ENCODE results near the gene HOXD12.
A peak's percentile ranks its signal among the peaks of the same experiment; 100 is the strongest.

Gene HOXD12

DNA sequence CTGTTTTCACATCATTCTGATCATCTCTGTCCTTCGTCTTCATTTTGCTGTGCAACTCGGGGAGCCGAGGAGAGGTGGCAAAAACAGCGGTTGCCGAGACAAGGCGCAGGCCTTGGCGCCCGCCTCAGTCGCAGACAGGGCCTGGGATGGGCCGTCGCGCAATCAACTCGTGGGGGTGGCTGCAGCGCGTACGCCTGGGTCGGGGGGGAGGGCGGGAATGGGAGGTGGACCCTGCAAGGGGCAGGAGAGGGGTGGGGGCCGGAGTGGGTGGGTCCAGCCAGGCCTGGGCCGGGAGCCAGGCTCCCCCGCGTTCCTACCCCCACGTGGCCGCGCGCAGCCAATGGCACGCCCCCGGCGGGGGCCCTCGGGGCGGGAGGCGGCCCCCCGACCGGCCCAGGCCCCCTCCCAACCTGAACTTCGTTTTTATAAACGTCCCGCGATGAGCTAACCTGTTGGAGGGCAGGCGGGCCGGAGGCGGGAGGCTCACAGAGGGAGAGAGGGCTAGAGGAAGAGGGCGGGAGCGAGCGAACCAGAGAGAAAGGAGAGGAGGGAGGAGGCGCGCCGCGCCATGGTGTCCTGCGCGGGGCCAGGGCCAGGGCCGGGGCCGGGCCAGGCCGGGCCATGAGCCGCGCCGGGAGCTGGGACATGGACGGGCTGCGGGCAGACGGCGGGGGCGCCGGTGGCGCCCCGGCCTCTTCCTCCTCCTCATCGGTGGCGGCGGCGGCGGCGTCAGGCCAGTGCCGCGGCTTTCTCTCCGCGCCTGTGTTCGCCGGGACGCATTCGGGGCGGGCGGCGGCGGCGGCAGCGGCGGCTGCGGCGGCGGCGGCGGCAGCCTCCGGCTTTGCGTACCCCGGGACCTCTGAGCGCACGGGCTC lies 7.1 kb upstream of the HOXD12 start, which contains the start of gene HOXD13:
TSS of gene HOXD13 (plus strand) at position 452 of the 875 bp plus-strand sequence. CDS start at position 622, 170 bp downstream.
- DNase-seq (ENCODE audit: low spot score) = peak; percentile 85

- DNase-seq (ENCODE audit: low spot score) = no peak
These were observed 6.3 kb upstream of the HOXD12 start for GRCh38 chr2:176093145-176093897.

GRCh38 chr2:176093898-176094249 lies 5.7 kb upstream of the HOXD12 start:
- DNase-seq (ENCODE audit: low spot score) = no peak

DNA sequence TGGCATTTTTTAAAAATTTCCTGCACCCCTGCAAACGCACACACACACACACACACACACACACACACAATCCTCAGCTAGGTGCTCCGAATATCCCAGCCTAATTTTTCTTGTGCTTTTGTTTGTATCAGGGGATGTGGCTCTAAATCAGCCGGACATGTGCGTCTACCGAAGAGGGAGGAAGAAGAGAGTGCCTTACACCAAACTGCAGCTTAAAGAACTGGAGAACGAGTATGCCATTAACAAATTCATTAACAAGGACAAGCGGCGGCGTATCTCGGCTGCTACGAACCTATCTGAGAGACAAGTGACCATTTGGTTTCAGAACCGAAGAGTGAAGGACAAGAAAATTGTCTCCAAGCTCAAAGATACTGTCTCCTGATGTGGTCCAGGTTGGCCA lies 5.2 kb upstream of the HOXD12 start:
- peak; percentile 61 for DNase-seq (ENCODE audit: low spot score)

GRCh38 chr2:176095421-176095820 lies 4.2 kb upstream of the HOXD12 start:
- no peak for DNase-seq (ENCODE audit: low spot score)

GRCh38 chr2:176096243-176096985 lies 3.2 kb upstream of the HOXD12 start:
- no peak for DNase-seq (ENCODE audit: low spot score)

DNA sequence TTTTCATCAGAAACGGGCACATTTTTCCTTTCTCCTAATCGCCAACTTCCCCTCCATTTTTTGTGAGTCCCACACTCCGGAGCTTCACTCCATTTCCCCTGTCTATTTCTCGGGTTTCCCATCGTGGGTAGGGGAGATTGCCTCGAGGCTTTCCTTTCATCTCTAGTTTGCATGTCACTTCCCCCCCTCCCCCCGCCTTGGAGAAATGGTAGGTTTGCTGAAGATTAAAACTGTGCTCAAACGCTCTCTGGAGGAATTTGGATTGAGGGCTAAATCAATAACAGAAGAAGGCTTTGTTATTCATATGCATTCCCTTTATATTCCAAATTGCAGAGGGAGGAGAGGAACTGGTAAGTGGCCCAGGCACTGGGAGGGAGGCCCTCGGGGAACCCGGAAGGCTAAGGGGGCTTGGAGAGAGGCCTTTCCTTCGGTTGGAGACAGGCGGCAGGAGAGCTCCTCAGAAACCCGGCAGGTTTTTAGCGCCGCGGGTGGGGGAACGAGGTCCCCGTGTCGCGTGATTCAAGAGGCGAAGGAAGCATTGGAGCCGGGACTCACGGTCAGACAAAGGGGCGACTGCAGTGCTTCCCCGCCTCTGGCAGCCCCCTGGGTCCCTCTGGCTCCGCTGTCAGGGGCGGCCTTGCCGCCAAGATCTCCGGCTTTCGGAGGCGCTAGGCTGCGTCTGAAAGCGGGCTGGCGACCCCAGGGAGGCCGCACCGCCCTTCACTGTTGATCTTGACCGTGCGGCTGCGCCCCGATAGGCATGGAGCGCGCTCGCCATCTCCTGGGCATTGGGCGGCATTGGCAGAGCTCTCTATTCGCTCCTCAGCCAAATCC lies 2.4 kb upstream of the HOXD12 start:
- DNase-seq (ENCODE audit: low spot score) = peak; percentile 82

- DNase-seq (ENCODE audit: low spot score) = no peak
These were observed 1.7 kb upstream of the HOXD12 start for GRCh38 chr2:176097820-176098365.

GRCh38 chr2:176098366-176099158 lies 1.0 kb upstream of the HOXD12 start:
- DNase-seq (ENCODE audit: low spot score) = peak; percentile 69

DNA sequence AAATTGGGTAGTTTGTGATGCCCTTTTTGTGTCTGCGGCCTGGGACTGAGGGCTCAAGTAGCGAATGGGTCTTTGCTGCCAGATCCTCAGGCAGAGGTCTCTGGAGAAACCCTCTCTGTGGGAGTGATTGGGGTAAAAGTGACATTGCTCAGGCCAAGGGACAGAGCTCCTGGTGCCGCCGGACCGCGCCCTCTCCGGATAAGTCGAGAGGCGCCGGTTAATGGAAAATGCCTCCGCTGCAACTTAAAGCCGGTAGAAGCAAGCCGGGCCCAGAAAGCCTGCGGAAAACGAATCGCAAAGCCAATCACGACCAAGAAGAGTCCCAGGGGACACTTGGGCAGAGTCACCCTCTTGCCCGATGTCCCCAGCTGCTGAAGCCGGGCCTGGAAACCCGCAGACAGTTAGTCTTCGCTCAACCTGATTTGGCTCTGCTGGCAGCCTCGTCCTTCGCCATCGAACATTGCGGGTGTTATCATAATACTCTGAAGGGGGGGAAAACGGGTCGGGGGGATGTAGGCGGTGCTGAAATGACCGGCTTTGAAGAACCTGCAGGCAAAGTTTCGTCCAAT lies 352 bp upstream of the HOXD12 start:
- DNase-seq (ENCODE audit: low spot score) = peak; percentile 70

DNA sequence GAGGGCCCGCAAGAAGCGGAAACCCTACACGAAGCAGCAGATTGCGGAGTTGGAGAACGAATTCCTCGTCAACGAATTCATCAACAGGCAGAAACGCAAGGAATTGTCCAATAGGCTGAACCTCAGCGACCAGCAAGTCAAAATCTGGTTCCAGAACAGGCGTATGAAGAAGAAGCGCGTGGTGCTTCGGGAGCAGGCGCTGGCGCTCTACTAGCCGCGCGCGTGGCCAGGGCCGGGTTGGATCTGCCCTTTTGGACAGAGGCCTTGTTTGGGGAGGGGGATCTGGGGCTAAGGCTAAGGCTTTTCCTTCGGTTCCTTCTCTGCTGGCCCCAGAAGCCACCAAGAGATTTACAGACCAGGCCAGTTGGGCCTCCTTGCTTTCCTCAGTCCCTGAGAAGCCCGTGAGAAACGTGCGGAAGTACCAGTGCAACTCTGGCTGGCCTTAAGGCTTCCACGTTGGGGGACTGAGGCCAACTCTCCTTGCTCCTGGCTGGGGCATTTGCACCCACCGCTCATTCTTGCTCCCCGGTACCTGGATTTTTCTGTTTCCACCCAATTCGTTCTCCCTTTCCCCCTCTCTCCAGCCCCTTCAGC lies 1.0 kb downstream of the HOXD12 start:
- peak; percentile 65 for DNase-seq (ENCODE audit: low spot score)

DNA sequence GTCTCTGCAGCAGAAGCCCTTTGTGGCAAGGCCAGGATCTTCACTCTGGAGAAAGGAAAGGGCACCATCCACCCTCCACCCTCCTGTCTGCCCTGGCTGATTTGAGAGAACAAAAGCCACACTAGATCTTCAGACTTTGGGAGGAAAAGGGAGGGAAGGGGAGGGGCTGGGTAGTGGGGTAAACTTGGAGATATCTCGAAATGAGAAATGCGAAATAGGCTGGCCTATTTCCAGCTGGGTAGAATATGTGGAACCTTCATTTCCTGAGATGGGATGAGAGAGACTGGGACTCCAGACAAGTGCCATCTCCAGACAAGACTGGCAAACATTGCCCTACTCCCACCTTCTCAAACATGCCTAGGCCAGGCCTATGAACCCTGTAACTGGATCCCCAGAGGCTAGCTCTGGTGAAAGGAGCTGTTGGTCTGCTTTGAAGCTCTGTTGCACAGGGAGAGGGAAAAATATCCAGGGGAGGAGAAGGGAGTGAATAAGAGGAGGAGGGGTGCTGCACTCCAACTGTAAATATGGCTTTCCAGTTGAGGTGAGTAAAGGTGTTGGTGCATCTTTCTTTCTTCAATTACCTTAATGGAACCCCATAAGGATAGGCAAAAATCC lies 1.7 kb downstream of the HOXD12 start:
- no peak for DNase-seq (ENCODE audit: low spot score)

GRCh38 chr2:176101842-176102241 lies 2.2 kb downstream of the HOXD12 start:
- DNase-seq (ENCODE audit: low spot score) = no peak

- DNase-seq (ENCODE audit: low spot score) = no peak
These were observed 2.8 kb downstream of the HOXD12 start for GRCh38 chr2:176102309-176102866.

DNA sequence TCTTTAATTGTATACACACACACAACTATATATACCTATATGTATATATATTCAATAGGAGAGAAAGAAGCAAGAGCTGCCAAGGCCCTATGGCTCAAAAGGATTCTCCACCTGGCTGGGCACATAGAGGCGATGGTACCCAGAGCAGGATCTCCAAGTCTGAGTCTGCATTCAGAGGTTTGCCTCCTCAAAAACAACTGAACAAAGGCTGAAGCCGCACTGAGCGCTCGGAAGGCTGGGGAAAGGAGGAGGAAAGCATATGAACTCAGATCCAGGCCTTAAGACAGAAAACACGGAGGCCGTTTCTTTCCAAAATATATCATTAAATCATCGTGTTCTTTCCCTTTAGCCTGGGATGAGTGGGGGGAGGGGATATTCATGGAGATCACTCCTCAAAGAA lies 3.6 kb downstream of the HOXD12 start:
- DNase-seq (ENCODE audit: low spot score) = no peak

GRCh38 chr2:176103742-176104315 lies 4.2 kb downstream of the HOXD12 start:
- DNase-seq (ENCODE audit: low spot score) = no peak

DNA sequence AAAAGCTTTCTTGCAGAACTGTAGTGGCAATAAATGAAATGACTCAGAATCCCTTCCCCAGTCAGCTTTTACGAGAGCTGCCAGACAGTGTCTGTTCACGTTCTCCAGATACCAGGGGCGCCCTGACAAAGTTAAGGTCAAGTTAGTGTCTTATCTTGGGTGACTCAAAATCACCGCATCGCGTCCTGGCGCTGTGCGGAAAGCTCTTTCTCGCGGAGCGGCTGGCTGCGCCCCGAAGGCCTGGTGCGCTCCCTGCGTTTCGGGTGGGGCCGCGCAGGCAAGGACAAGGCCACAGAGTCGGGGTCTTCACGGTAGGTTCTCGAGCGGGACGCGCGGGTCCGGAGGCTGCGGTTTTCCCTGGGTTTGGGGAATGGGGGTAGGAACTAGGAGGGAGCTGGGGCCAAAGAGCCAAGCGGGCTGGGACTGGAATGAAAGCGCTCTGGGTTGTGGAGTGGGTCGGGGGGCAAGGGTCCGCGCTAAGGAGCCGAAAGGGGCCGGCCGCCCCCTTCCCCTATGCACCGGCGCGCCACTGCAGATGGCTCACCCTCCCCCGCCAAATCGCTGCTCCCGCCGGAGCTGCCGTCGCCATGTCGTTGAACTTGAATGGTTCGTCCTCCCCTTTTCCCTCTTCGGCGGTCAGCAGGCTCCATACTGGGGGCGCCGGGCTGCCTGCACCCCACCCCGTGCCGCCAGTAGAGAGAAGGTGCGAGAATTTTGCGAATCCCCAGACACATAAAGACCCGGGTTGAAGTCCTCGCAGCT lies 4.9 kb downstream of the HOXD12 start:
- no peak for DNase-seq (ENCODE audit: low spot score)
